Spinal cord (tissue), 10 donors: ENCODE measurements around the gene CCL24. TPM values are rescaled to one million over a fixed set of nuclear protein-coding genes. Genes with fewer than 3 reads are reported as not detected.

Experiments used
- DNase-seq, 6 donors: peaks; one replicate each; pipeline versions ENCODE4 v3.0.0 to v3.0.0-alpha.2; 2013 to 2015; ENCODE audit warnings: low spot score in 6 of 6, low read depth in 4 of 6
- H3K27ac ChIP-seq: one replicate; pipeline ENCODE4 v1.5.1; 2013; ENCODE audit warnings: low read depth, low read length, control low read depth
- H3K27me3 ChIP-seq: one replicate; pipeline ENCODE4 v1.6.1; 2013; ENCODE audit warnings: low read length; ENCODE audit not compliant: control insufficient read depth, insufficient read depth
- H3K36me3 ChIP-seq: one replicate; pipeline ENCODE4 v1.6.1; 2013; ENCODE audit warnings: low read length; ENCODE audit not compliant: control insufficient read depth, insufficient read depth
- H3K4me1 ChIP-seq: one replicate; pipeline ENCODE4 v1.6.1; 2013; ENCODE audit warnings: low read length; ENCODE audit not compliant: control insufficient read depth, insufficient read depth
- H3K4me3 ChIP-seq: one replicate; pipeline ENCODE4 v1.5.1; 2013; ENCODE audit warnings: low read depth, low read length, control low read depth
- H3K9me3 ChIP-seq: one replicate; pipeline ENCODE4 v1.6.1; 2013; ENCODE audit warnings: low read length; ENCODE audit not compliant: control insufficient read depth, insufficient read depth
- WGBS: methylation state at CpG from one replicate; pipeline ENCODE4 v1.1.5; 2013; ENCODE audit warnings: missing lambda C conversion rate; ENCODE audit not compliant: insufficient coverage; 5-methylcytosine and 5-hydroxymethylcytosine counted together
- polyA plus RNA-seq, 2 donors: library from polyadenylated mRNA; unstranded; fragments of 120-200 nt; gene quantifications; one replicate each; pipeline ENCODE4 v1.2.1, GENCODE V29; 2013; ENCODE audit not compliant: insufficient read length in 2 of 2
- total RNA-seq, 2 donors: library from RNA; depleted of rRNA in 1 of 2; stranded (reverse); fragments of 120-200 nt in 1 of 2; fragments of >200 nt in 1 of 2; gene quantifications; one replicate each; pipeline versions ENCODE4 v1.2.3 to v1.2.4, GENCODE V29; 2013 to 2014
- donor health status: healthy.

Gene CCL24
- total and polyA plus RNA-seq, 4 donors = not detected

- Histone ChIP-seq H3K27me3 (no peaks in the 10 kb centered on the region), H3K36me3 (no peaks in the 10 kb centered on the region), H3K9me3 (peaks cover 6% of the 10 kb centered on the region), H3K4me1 (no peaks in the 10 kb centered on the region), H3K27ac (no peak overlapping the region), H3K4me3 (no peak overlapping the region)
- no peak for DNase-seq
- whole genome bisulfite sequencing = 100% methylated on average over 1 of the region's 6 CpGs
Measured at GRCh38 chr7:75809396-75809795, 4.2 kb downstream of the CCL24 start.

- Histone ChIP-seq H3K4me1 (no peaks in the 10 kb centered on the region), H3K27me3 (no peaks in the 10 kb centered on the region), H3K9me3 (peaks cover 6% of the 10 kb centered on the region), H3K27ac (no peak overlapping the region), H3K36me3 (no peaks in the 10 kb centered on the region), H3K4me3 (no peak overlapping the region)
- peak in 2 of 6 donors; percentile 11 to 37 for DNase-seq
- WGBS = 54% methylated on average over 6 of the region's 6 CpGs
Measured at GRCh38 chr7:75808106-75808505, 5.5 kb downstream of the CCL24 start.

- Histone ChIP-seq H3K27me3 (no peaks in the 10 kb centered on the region), H3K27ac (no peak overlapping the region), H3K9me3 (peaks cover 6% of the 10 kb centered on the region), H3K36me3 (no peaks in the 10 kb centered on the region), H3K4me1 (no peaks in the 10 kb centered on the region), H3K4me3 (no peak overlapping the region)
- WGBS = 87% methylated on average over 8 of the region's 9 CpGs
- no peak for DNase-seq
Measured at GRCh38 chr7:75807452-75807851, 6.2 kb downstream of the CCL24 start.

- H3K9me3 ChIP-seq = peaks cover 6% of the 10 kb centered on the region
- H3K4me3 ChIP-seq = no peak overlapping the region
- no peak for DNase-seq
- no peaks in the 10 kb centered on the region for H3K27me3 ChIP-seq
- no peak overlapping the region for H3K27ac ChIP-seq
- 97% methylated on average over 4 of the region's 4 CpGs for WGBS
- no peaks in the 10 kb centered on the region for H3K4me1 ChIP-seq
- no peaks in the 10 kb centered on the region for H3K36me3 ChIP-seq
Measured at GRCh38 chr7:75806560-75807307, 6.9 kb downstream of the CCL24 start.

- no peaks in the 10 kb centered on the region for H3K36me3 ChIP-seq
- peaks cover 6% of the 10 kb centered on the region for H3K9me3 ChIP-seq
- WGBS = 65% methylated on average over 2 of the region's 5 CpGs
Measured at GRCh38 chr7:75804705-75805104, 8.9 kb downstream of the CCL24 start.

GRCh38 chr7:75804004-75804403 is 9.6 kb downstream of the CCL24 start:
- no peaks in the 10 kb centered on the region for H3K36me3 ChIP-seq
- no peaks in the 10 kb centered on the region for H3K27me3 ChIP-seq
- H3K27ac ChIP-seq = no peak overlapping the region
- DNase-seq = no peak
- H3K4me1 ChIP-seq = no peaks in the 10 kb centered on the region
- no peak overlapping the region for H3K4me3 ChIP-seq
- no CpG with 5 or more reads among the region's 2 CpGs for WGBS
- H3K9me3 ChIP-seq = peaks cover 6% of the 10 kb centered on the region

More at GRCh38 chr7:75804705-75805104, 8.9 kb downstream of the CCL24 start:
- Histone ChIP-seq H3K4me1 (no peaks in the 10 kb centered on the region), H3K27me3 (no peaks in the 10 kb centered on the region), H3K27ac (no peak overlapping the region), H3K4me3 (no peak overlapping the region)
- DNase-seq = no peak

- Histone ChIP-seq H3K4me3 (no peak overlapping the region), H3K27ac (no peak overlapping the region), H3K27me3 (no peaks in the 10 kb centered on the region), H3K36me3 (no peaks in the 10 kb centered on the region), H3K9me3 (peaks cover 6% of the 10 kb centered on the region), H3K4me1 (no peaks in the 10 kb centered on the region)
- DNase-seq = no peak
- WGBS = 85% methylated on average over 2 of the region's 5 CpGs
Measured at GRCh38 chr7:75802552-75802821, 11.1 kb downstream of the CCL24 start.

GRCh38 chr7:75798770-75799169 is 14.8 kb downstream of the CCL24 start:
- Histone ChIP-seq H3K4me3 (no peak overlapping the region), H3K36me3 (no peaks in the 10 kb centered on the region), H3K27me3 (no peaks in the 10 kb centered on the region), H3K4me1 (no peaks in the 10 kb centered on the region), H3K9me3 (no peaks in the 10 kb centered on the region), H3K27ac (no peak overlapping the region)
- 86% methylated on average over 4 of the region's 4 CpGs for WGBS
- no peak for DNase-seq

- no peak overlapping the region for H3K27ac ChIP-seq
- H3K27me3 ChIP-seq = no peaks in the 10 kb centered on the region
- no peak for DNase-seq
- 87% methylated on average over 5 of the region's 6 CpGs for WGBS
- no peak overlapping the region for H3K4me3 ChIP-seq
- H3K36me3 ChIP-seq = no peaks in the 10 kb centered on the region
- no peaks in the 10 kb centered on the region for H3K9me3 ChIP-seq
- H3K4me1 ChIP-seq = no peaks in the 10 kb centered on the region
Measured at GRCh38 chr7:75796420-75796819, 17.2 kb downstream of the CCL24 start.

- no peak for DNase-seq
- no peaks in the 10 kb centered on the region for H3K27me3 ChIP-seq
- no peaks in the 10 kb centered on the region for H3K9me3 ChIP-seq
- no peak overlapping the region for H3K27ac ChIP-seq
- no peak overlapping the region for H3K4me3 ChIP-seq
- H3K36me3 ChIP-seq = no peaks in the 10 kb centered on the region
- 48% methylated on average over 8 of the region's 9 CpGs for whole genome bisulfite sequencing
- no peaks in the 10 kb centered on the region for H3K4me1 ChIP-seq
Measured at GRCh38 chr7:75795831-75796285, 17.7 kb downstream of the CCL24 start.
